ENCODE results near the gene SYK.
A peak's percentile ranks its signal among the peaks of the same experiment; 100 is the strongest.

SYK gene

GRCh38 chr9:90919883-90920282 is 118.3 kb downstream of the SYK start:
- no peak overlapping the region for H3K4me3 ChIP-seq (ENCODE audit: low read length)
- no peak for TF ChIP-seq CTCF (conservative IDR thresholded peaks at IDR 0.05; ENCODE audit: low read length)
- DNase-seq (ENCODE audit: low read depth): no peak

- H3K4me3 ChIP-seq (ENCODE audit: low read length): no peak overlapping the region
- TF ChIP-seq CTCF (conservative IDR thresholded peaks at IDR 0.05; ENCODE audit: low read length): no peak
- DNase-seq (ENCODE audit: low read depth): peak; percentile 29
These were observed 119.5 kb downstream of the SYK start for GRCh38 chr9:90921104-90921503.

- no peak overlapping the region for H3K4me3 ChIP-seq (ENCODE audit: low read length)
- DNase-seq (ENCODE audit: low read depth): no peak
- TF ChIP-seq CTCF (conservative IDR thresholded peaks at IDR 0.05; ENCODE audit: low read length): no peak
These were observed 120.3 kb downstream of the SYK start for GRCh38 chr9:90921969-90922368.

- DNase-seq (ENCODE audit: low read depth): peak; percentile 79
- no peak overlapping the region for H3K4me3 ChIP-seq (ENCODE audit: low read length)
- TF ChIP-seq CTCF (conservative IDR thresholded peaks at IDR 0.05; ENCODE audit: low read length): no peak
These were observed 124.1 kb downstream of the SYK start for GRCh38 chr9:90925581-90926257.

GRCh38 chr9:90926936-90927335 is 125.3 kb downstream of the SYK start:
- TF ChIP-seq CTCF (conservative IDR thresholded peaks at IDR 0.05; ENCODE audit: low read length): no peak
- H3K4me3 ChIP-seq (ENCODE audit: low read length): no peak overlapping the region
- DNase-seq (ENCODE audit: low read depth): peak; percentile 17

- DNase-seq (ENCODE audit: low read depth): no peak
- H3K4me3 ChIP-seq (ENCODE audit: low read length): no peak overlapping the region
- no peak for TF ChIP-seq CTCF (conservative IDR thresholded peaks at IDR 0.05; ENCODE audit: low read length)
These were observed 125.9 kb downstream of the SYK start for GRCh38 chr9:90927496-90927895.

- DNase-seq (ENCODE audit: low read depth): no peak
- TF ChIP-seq CTCF (conservative IDR thresholded peaks at IDR 0.05; ENCODE audit: low read length): no peak
These were observed 128.0 kb downstream of the SYK start for GRCh38 chr9:90929626-90930025.

More at GRCh38 chr9:90929626-90930025, 128.0 kb downstream of the SYK start:
- H3K4me3 ChIP-seq (ENCODE audit: low read length): no peak overlapping the region

All from AG10803 (cell line).